ENCODE measurements around the gene HCST.

The HCST gene

DNA sequence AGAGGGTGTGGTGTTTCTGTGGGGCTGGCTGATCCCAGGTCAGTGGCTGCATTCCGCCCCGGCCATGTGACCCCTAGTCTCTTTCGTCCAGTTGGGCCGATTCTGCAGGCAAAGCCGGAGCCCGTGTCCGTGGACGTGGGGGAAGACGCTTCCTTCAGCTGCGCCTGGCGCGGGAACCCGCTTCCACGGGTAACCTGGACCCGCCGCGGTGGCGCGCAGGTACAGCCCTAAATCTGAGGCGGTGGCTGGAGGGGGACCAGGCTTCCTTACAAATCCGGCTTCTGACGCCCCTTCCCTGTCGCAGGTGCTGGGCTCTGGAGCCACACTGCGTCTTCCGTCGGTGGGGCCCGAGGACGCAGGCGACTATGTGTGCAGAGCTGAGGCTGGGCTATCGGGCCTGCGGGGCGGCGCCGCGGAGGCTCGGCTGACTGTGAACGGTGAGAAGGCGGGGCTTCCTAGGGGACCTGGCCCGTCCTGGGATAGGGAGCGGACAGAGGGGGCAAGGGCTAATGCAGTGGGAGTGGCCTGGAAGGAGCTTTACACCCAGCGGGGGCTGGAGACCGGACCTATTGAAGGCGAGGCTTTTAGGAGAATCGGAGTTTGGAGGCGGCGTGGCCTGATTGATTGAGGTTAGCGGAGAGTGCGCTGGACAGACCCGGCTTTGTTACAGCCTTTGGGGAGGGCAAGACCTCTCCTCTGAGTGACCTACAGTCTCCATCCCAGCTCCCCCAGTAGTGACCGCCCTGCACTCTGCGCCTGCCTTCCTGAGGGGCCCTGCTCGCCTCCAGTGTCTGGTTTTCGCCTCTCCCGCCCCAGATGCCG lies 41.3 kb upstream of the HCST start:
- no peak for DNase-seq (ENCODE audit: low read depth)
- TF ChIP-seq, protein P1, sequence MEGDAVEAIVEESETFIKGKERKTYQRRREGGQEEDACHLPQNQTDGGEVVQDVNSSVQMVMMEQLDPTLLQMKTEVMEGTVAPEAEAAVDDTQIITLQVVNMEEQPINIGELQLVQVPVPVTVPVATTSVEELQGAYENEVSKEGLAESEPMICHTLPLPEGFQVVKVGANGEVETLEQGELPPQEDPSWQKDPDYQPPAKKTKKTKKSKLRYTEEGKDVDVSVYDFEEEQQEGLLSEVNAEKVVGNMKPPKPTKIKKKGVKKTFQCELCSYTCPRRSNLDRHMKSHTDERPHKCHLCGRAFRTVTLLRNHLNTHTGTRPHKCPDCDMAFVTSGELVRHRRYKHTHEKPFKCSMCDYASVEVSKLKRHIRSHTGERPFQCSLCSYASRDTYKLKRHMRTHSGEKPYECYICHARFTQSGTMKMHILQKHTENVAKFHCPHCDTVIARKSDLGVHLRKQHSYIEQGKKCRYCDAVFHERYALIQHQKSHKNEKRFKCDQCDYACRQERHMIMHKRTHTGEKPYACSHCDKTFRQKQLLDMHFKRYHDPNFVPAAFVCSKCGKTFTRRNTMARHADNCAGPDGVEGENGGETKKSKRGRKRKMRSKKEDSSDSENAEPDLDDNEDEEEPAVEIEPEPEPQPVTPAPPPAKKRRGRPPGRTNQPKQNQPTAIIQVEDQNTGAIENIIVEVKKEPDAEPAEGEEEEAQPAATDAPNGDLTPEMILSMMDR (conservative IDR thresholded peaks at IDR 0.05; ENCODE audit: control insufficient read depth, insufficient read depth, low read depth, low read length) = no peak
- no peak overlapping the region for H3K4me3 ChIP-seq (ENCODE audit: control insufficient read depth, low read depth, low read length)

- no peak for DNase-seq (ENCODE audit: low read depth)
- TF ChIP-seq, protein P1 (conservative IDR thresholded peaks at IDR 0.05; ENCODE audit: control insufficient read depth, insufficient read depth, low read depth, low read length) = no peak
- no peak overlapping the region for H3K4me3 ChIP-seq (ENCODE audit: control insufficient read depth, low read depth, low read length)
These were observed 40.6 kb upstream of the HCST start for GRCh38 chr19:35861640-35862160.

DNA sequence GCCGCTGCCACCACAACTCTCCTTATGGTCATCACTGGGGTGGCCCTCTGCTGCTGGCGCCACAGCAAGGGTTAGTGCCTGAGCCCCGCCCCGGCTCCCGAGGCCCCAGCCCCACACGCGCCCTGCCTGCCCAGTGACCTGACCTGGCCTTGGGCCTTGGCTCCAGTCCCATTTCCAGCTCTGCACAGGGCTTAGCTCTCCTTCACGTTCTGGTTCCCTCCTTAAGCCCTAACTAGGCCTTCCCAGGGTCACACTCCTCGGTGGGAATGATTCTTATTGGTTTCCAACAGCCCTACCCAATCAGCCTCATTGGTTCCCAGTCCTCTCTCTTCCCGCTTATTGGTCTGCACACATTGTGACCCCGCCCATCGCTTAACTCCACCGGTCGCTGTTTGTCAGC lies 39.8 kb upstream of the HCST start:
- H3K4me3 ChIP-seq (ENCODE audit: control insufficient read depth, low read depth, low read length) = no peak overlapping the region
- TF ChIP-seq, protein P1 (conservative IDR thresholded peaks at IDR 0.05; ENCODE audit: control insufficient read depth, insufficient read depth, low read depth, low read length) = no peak
- no peak for DNase-seq (ENCODE audit: low read depth)

DNA sequence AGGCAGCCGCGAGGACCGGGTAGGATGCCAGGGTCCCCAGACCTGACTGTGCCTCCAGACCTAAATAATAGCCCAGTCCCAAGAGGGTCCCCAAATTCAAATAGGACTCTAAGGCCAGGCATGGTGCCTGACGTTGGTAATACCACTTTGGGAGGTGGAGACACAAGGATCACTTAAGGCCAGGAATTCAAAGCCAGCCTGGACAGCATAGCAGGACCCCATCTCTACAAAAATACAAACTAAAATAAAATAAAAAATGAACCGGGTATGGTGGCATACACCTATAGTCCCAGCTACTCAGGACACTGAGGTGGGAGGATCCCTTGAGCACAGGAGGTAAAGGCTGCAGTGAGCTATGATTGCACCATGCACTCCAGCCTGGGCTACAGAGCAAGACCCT lies 39.3 kb upstream of the HCST start:
- DNase-seq (ENCODE audit: low read depth) = no peak
- H3K4me3 ChIP-seq (ENCODE audit: control insufficient read depth, low read depth, low read length) = no peak overlapping the region
- TF ChIP-seq, protein P1 (conservative IDR thresholded peaks at IDR 0.05; ENCODE audit: control insufficient read depth, insufficient read depth, low read depth, low read length) = no peak

DNA sequence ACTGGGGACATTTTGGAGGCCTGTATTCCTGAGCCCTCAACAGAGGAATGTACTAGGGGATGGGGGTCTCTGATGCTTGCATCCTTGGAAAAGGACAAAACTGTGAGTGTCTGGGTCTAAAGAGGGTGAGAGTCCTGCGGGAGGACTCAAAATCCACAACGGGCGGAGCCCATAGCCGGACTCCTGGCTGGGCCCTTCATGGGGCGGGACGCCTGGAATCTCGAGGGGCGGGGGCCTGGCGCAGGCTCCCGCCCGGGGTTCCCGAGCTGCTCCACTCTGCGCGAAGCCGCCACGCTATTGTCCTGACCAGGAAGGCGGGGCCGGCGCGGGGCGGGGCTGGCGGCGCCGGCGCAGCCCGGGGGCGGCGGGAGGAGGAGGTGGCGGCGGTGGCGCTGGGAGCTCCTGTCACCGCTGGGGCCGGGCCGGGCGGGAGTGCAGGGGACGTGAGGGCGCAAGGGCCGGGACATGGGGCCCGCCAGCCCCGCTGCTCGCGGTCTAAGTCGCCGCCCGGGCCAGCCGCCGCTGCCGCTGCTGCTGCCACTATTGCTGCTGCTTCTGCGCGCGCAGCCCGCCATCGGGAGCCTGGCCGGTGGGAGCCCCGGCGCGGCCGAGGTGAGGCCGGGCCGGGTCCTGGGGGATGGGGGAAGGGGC lies 34.0 kb upstream of the HCST start, which contains the start of gene APLP1:
APLP1 (plus strand) TSS at position 403 of the 651 bp plus-strand sequence; CDS start at position 466, 63 bp downstream.
- DNase-seq (ENCODE audit: low read depth) = no peak
- TF ChIP-seq, protein P1 (conservative IDR thresholded peaks at IDR 0.05; ENCODE audit: control insufficient read depth, insufficient read depth, low read depth, low read length) = no peak
- no peak within 1 kb of the TSS for H3K4me3 ChIP-seq (ENCODE audit: control insufficient read depth, low read depth, low read length)

- TF ChIP-seq, protein P1 (conservative IDR thresholded peaks at IDR 0.05; ENCODE audit: control insufficient read depth, insufficient read depth, low read depth, low read length) = no peak
- no peak for DNase-seq (ENCODE audit: low read depth)
- no peak overlapping the region for H3K4me3 ChIP-seq (ENCODE audit: control insufficient read depth, low read depth, low read length)
These were observed 33.5 kb upstream of the HCST start for GRCh38 chr19:35868823-35869326.

All from fibroblast of mammary gland (primary cell).